K562 (cell line): Measurements from ENCODE around the gene ZSCAN21. TPM values are rescaled to one million over a fixed set of nuclear protein-coding genes. Genes with fewer than 3 reads are reported as not detected.

Experiments used
- ARID4B ChIP-seq: sonication (generic); formaldehyde crosslinking; IDR thresholded peaks from 2 replicates; pipeline ENCODE4 v1.8.0; 2022; ENCODE audit warnings: mild to moderate bottlenecking, missing genetic modification reagents
- BRCA1 ChIP-seq, 2 experiments: fragments of 450-650 bp in 1 of 2; sonication (generic) in 1 of 2; formaldehyde crosslinking in 1 of 2; IDR thresholded peaks; 2 replicates each; pipeline versions ENCODE4 v1.5.0 to v1.6.1; 2017 to 2020; ENCODE audit warnings: mild to moderate bottlenecking in 1 of 2, missing genetic modification reagents in 1 of 2
- EP300 ChIP-seq: IDR thresholded peaks from 2 replicates; pipeline ENCODE4 v1.6.1; 2012; ENCODE audit warnings: low read length, improper control_type of control experiment
- ERF ChIP-seq: fragments of 450-650 bp; formaldehyde crosslinking; IDR thresholded peaks from 2 replicates; pipeline ENCODE4 v1.4.0; 2020; ENCODE audit warnings: mild to moderate bottlenecking, mixed read lengths
- HES1 ChIP-seq: fragments of 450-650 bp; IDR thresholded peaks from 2 replicates; pipeline ENCODE4 v1.6.1; 2016; ENCODE audit warnings: low read depth, mild to moderate bottlenecking, moderate library complexity
- IRF2 ChIP-seq: sonication (generic); formaldehyde crosslinking; IDR thresholded peaks from 2 replicates; pipeline ENCODE4 v1.8.1; 2022; ENCODE audit warnings: mild to moderate bottlenecking, missing genetic modification reagents
- JUN ChIP-seq, 2 experiments: sonication (generic) in 1 of 2; formaldehyde crosslinking in 1 of 2; IDR thresholded peaks; 2 replicates each; pipeline versions ENCODE4 v1.6.1 to v1.8.0; 2012 to 2022; ENCODE audit warnings: borderline replicate concordance in 2 of 2, mild to moderate bottlenecking in 2 of 2, improper control_type of control experiment in 1 of 2, low read depth in 1 of 2, low read length in 1 of 2, missing genetic modification reagents in 1 of 2
- MAFF ChIP-seq: IDR thresholded peaks from 2 replicates; pipeline ENCODE4 v1.6.1; 2012; ENCODE audit warnings: low read length, improper control_type of control experiment
- MAFG ChIP-seq: fragments of 450-650 bp; conservative IDR thresholded peaks from 2 replicates; pipeline ENCODE4 v1.6.1; 2016; ENCODE audit warnings: missing genetic modification characterization, missing compliant biosample characterization
- MAFK ChIP-seq: IDR thresholded peaks from 2 replicates; pipeline ENCODE4 v1.6.1; 2011; ENCODE audit warnings: low read length, improper control_type of control experiment
- PKNOX1 ChIP-seq: fragments of 450-650 bp; IDR thresholded peaks from 2 replicates; pipeline ENCODE4 v1.6.1; 2016
- PTBP1 ChIP-seq: fragments of 200-400 bp; formaldehyde crosslinking; IDR thresholded peaks from 2 replicates; pipeline ENCODE4 v1.6.1; 2017; ENCODE audit warnings: low read depth, low read length
- PURB ChIP-seq: sonication (generic); formaldehyde crosslinking; IDR thresholded peaks from 2 replicates; pipeline ENCODE4 v1.9.0; 2021; ENCODE audit warnings: low read depth, mild to moderate bottlenecking, missing genetic modification reagents
- RBBP5 ChIP-seq: fragments of 200-600 bp; sonication (generic); IDR thresholded peaks from 2 replicates; pipeline ENCODE4 v1.6.1; 2012; ENCODE audit warnings: borderline replicate concordance, mild to moderate bottlenecking, low read length, control low read depth, inconsistent platforms; ENCODE audit not compliant: insufficient read depth, poor library complexity, severe bottlenecking
- U2AF2 ChIP-seq: fragments of 200-400 bp; formaldehyde crosslinking; optimal IDR thresholded peaks from 2 replicates; pipeline ENCODE3; 2017; ENCODE audit warnings: low read depth, mild to moderate bottlenecking, low read length
- XRCC5 ChIP-seq: fragments of 200-400 bp; formaldehyde crosslinking; IDR thresholded peaks from 2 replicates; pipeline ENCODE4 v1.6.1; 2017; ENCODE audit warnings: low read depth, mild to moderate bottlenecking, low read length
- ZNF12 ChIP-seq: sonication (generic); formaldehyde crosslinking; IDR thresholded peaks from 2 replicates; pipeline ENCODE4 v1.4.0; 2020; ENCODE audit warnings: mild to moderate bottlenecking, missing genetic modification reagents
- ZNF316 ChIP-seq: fragments of 450-650 bp; IDR thresholded peaks from 2 replicates; pipeline ENCODE4 v1.6.1; 2016
- ZNF592 ChIP-seq: fragments of 450-650 bp; IDR thresholded peaks from 2 replicates; pipeline ENCODE4 v1.6.1; 2017; ENCODE audit warnings: antibody characterized with exemption, mild to moderate bottlenecking
- polyA plus RNA-seq, 8 experiments: library from polyadenylated mRNA; depleted of rRNA in 4 of 8; stranded (reverse) in 5 of 8; unstranded in 3 of 8; fragments of >200 nt; fragmentation: Nextera tagmentation in 2 of 8; fragmentation: Illumina TruSeq in 1 of 8; extraction: Ambion mirVana in 2 of 8; extraction: Trizol in 1 of 8; gene quantifications; 2 replicates each; pipeline versions ENCODE4 v1.2.1 to v1.2.3, GENCODE V29; 2011 to 2014; ENCODE audit warnings: inconsistent platforms in 1 of 8, missing spikeins in 1 of 8
- total RNA-seq, 7 experiments: library from RNA; depleted of rRNA in 6 of 7; stranded (reverse); fragments of >200 nt in 6 of 7; fragmentation: Illumina TruSeq in 2 of 7; extraction: Trizol in 2 of 7; gene quantifications; 2 replicates each; pipeline versions ENCODE4 v1.2.1 to v1.2.3, GENCODE V29; 2011 to 2021; ENCODE audit warnings: low replicate concordance in 1 of 7

Gene ZSCAN21
- total and polyA plus RNA-seq, 9 of the 15 experiments (the other 6 are each of a cell fraction or from before 2014, with no cell fraction given) = 5.9 to 15.5 (median 13.2) TPM

GRCh38 chr7:100074841-100075240, 25.3 kb downstream of the ZSCAN21 start (continued):
- no peak for TF ChIP-seq ZNF592
- TF ChIP-seq MAFG (tag) = peak; percentile 80
- no peak for TF ChIP-seq HES1
- TF ChIP-seq MAFK = peak; percentile 48; the same call in 1 of the 2 replicates
- TF ChIP-seq PURB (CRISPR knock-in tag) = no peak
- TF ChIP-seq BRCA1 (IDR thresholded peaks at IDR 0.05) = no peak
- no peak for TF ChIP-seq BRCA1 (CRISPR knock-in tag; IDR thresholded peaks at IDR 0.05)
- no peak for TF ChIP-seq PTBP1
- TF ChIP-seq ARID4B (CRISPR knock-in tag) = no peak
- TF ChIP-seq EP300 = no peak
- no peak for TF ChIP-seq RBBP5
- no peak for TF ChIP-seq ZNF12
- no peak for TF ChIP-seq PKNOX1
- no peak for TF ChIP-seq IRF2
- TF ChIP-seq XRCC5 = no peak
- no peak for TF ChIP-seq JUN (IDR thresholded peaks at IDR 0.05; ENCODE audit: borderline replicate concordance, low read depth, low read length)
- no peak for TF ChIP-seq JUN (CRISPR knock-in tag; IDR thresholded peaks at IDR 0.05; ENCODE audit: borderline replicate concordance)
- TF ChIP-seq ERF = no peak
- peak; percentile 56; the same call in 1 of the 2 replicates for TF ChIP-seq MAFF
- no peak for TF ChIP-seq U2AF2
- TF ChIP-seq ZNF316 = peak; percentile 91
